NCI-H2029 treated with DMSO at 0.1 percent for 48 hours (cell line): ENCODE measurements around the gene PTPRE.
A peak's percentile ranks its signal among the peaks of the same experiment; 100 is the strongest.

ENCODE experiments used
- DNase-seq: peaks from one replicate; lab custom pipeline; 2025; lab: John Stamatoyannopoulos, UW

PTPRE gene

GRCh38 chr10:128124813-128125403 is 218.0 kb downstream of the PTPRE start:
- no peak for DNase-seq

DNA sequence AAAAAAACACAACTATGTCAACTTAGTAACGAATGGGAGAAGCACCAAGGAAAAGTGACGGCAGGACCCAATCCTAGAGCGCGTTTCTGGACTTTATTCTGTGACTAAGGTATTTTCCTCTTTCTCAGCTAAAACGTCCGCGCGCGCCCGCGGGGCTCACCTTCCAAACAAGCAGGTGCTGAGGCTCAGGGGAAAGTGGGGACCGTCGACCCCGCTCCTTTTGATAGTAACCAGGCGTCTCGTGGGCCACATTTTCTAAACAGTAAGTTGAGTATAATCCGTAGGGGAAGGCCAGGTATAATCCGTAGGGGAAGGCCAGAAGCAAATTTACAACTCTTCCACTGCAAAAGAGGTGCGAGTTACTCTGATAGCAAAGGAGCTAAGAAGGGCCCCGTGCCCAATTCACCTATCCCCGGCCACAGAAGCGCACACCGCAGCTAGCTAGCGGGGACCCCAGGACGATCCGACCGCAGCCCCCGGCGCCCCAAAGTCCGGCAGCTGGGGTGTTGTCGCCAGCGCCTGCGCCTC is 218.6 kb downstream of the PTPRE start:
- no peak for DNase-seq

DNA sequence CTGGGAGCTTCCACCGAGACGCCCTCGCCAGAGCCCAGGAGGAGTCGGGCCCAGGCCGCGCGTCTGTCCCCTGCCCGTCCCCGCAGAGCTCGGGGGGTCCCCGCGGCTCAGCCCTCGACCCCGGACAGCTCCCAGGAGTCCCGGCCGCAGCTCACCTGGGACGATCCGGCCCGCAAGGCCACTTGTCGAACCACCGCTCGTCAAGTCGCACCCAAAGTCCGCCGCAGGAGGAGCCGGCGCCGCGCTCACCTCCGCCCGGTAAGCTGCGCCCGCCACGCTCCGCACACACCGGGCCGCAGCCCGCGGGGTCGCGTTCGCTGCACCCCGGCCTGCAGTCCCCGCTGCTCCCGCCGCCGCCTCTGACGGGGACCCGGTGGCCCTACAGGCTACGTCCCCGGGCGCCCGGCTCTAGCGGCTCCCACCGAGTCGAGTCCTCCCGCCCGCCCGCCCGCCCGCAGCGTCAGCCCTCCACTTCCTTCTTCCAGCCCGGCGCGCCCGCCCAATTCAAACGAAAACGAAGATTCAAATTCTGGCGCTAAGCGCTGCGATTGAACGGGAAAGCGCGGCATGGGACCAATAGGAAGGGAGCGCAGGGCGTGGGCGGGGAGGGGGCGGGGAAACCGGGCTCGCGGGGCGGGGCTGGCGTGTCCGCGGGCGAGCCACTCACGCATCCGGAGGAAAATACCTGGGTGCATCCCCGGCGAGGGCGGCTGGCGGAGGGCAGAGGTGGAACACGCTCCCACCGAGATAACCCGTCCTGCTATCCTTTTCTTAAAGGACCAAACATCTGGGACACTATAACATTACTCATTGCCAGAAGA is 219.3 kb downstream of the PTPRE start, which contains the start of gene MKI67:
MKI67 (minus strand) TSS at position 480 of the 821 bp plus-strand sequence. CDS start 756 bp downstream, outside the sequence.
- peak; percentile 19 for DNase-seq

GRCh38 chr10:128128582-128128981 is 221.7 kb downstream of the PTPRE start:
- DNase-seq = no peak

DNA sequence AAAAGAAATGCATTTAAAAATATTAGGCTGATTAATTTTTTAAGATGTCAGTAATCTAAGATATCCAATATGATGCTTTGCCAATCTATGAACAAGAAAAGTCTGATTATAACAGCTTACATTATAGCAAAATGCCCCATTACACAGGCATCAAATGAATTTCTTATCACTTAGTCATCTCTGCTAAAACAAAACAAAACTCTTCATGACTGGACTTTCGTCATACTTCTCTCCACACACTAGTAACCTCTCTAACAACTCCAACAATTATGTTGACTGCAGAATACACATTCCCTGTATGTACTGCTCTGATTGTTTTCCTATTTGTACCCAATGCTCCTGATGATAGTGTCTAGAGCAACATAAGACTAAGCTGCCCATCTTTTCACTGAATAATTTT is 223.1 kb downstream of the PTPRE start:
- no peak for DNase-seq
